WTC11 (cell line): ENCODE measurements around the gene NAALADL1. TPM values are rescaled to one million over a fixed set of nuclear protein-coding genes. Genes with fewer than 3 reads are reported as not detected.

Experiments used
- ATAC-seq: fragments of 200-7000 bp; cut with Tn5 transposase; 2 replicates; pipeline ENCODE4 v1.10.0; 2021; ENCODE audit warnings: mild to moderate bottlenecking, moderate library complexity
- CTCF ChIA-PET: fragments of 300-600 bp; sonication (Branson Sonifier 250); formaldehyde crosslinking; loops from one replicate; lab custom pipeline; 2021; ENCODE audit warnings: antibody characterized with exemption; lab: Charles Lee
- POLR2A ChIA-PET: fragments of 350-600 bp; sonication (Branson Sonifier 250); formaldehyde crosslinking; loops from one replicate; lab custom pipeline; 2021; ENCODE audit warnings: antibody characterized with exemption; lab: Charles Lee
- DNase-seq: peaks from one replicate; pipeline ENCODE4 v3.0.0; 2021; ENCODE audit warnings: low spot score
- H3K27ac Mint-ChIP-seq: 2 replicates; pipeline ENCODE4 v1.8.0; 2021; ENCODE audit warnings: mixed read lengths
- H3K27me3 Mint-ChIP-seq: 2 replicates; pipeline ENCODE4 v1.8.0; 2021; ENCODE audit warnings: low read depth, mild to moderate bottlenecking, moderate library complexity, mixed read lengths
- H3K36me3 Mint-ChIP-seq: 2 replicates; pipeline ENCODE4 v1.8.0; 2021; ENCODE audit warnings: mixed read lengths
- H3K4me1 Mint-ChIP-seq: 2 replicates; pipeline ENCODE4 v1.8.0; 2022; ENCODE audit warnings: mixed read lengths
- H3K4me3 Mint-ChIP-seq: 2 replicates; pipeline ENCODE4 v1.8.0; 2021; ENCODE audit warnings: mild to moderate bottlenecking, moderate library complexity, mixed read lengths
- H3K9me3 Mint-ChIP-seq: 2 replicates; pipeline ENCODE4 v1.8.0; 2021; ENCODE audit warnings: mixed read lengths
- ATF1 ChIP-seq: sonication (generic); formaldehyde crosslinking; IDR thresholded peaks from 2 replicates; pipeline ENCODE4 v1.8.1; 2023; ENCODE audit warnings: mild to moderate bottlenecking, moderate library complexity, missing genetic modification reagents
- CBFB ChIP-seq: sonication (generic); formaldehyde crosslinking; IDR thresholded peaks from 2 replicates; pipeline ENCODE4 v1.8.1; 2022; ENCODE audit warnings: mild to moderate bottlenecking, low read depth, missing genetic modification reagents
- EMX1 ChIP-seq: fragments of 250-450 bp; sonication (Bioruptor Pico); IDR thresholded peaks from 2 replicates; pipeline ENCODE4 v1.8.0; 2021; ENCODE audit warnings: mild to moderate bottlenecking
- FOXK1 ChIP-seq: sonication (generic); formaldehyde crosslinking; IDR thresholded peaks from 2 replicates; pipeline ENCODE4 v1.8.0; 2022; ENCODE audit warnings: mild to moderate bottlenecking, moderate library complexity, missing genetic modification reagents
- HMGA2 ChIP-seq: fragments of 250-450 bp; sonication (Bioruptor Pico); IDR thresholded peaks from 2 replicates; pipeline ENCODE4 v1.4.0; 2021; ENCODE audit warnings: mild to moderate bottlenecking, moderate library complexity
- JAZF1 ChIP-seq: fragments of 250-450 bp; sonication (Bioruptor Pico); IDR thresholded peaks from 2 replicates; pipeline ENCODE4 v1.9.0; 2021; ENCODE audit warnings: moderate library complexity, mild to moderate bottlenecking, inconsistent platforms
- JUN ChIP-seq: sonication (generic); formaldehyde crosslinking; IDR thresholded peaks from 2 replicates; pipeline ENCODE4 v1.8.0; 2023; ENCODE audit warnings: mild to moderate bottlenecking, missing genetic modification reagents
- NFATC4 ChIP-seq: fragments of 250-450 bp; sonication (Bioruptor Pico); IDR thresholded peaks from 2 replicates; pipeline ENCODE4 v1.9.0; 2021; ENCODE audit warnings: mild to moderate bottlenecking
- NR1H2 ChIP-seq: sonication (generic); formaldehyde crosslinking; IDR thresholded peaks from 2 replicates; pipeline ENCODE4 v1.9.0; 2021; ENCODE audit warnings: mild to moderate bottlenecking, moderate library complexity, missing genetic modification reagents
- NR2C2 ChIP-seq: sonication (generic); formaldehyde crosslinking; IDR thresholded peaks from 2 replicates; pipeline ENCODE4 v1.8.0; 2022; ENCODE audit warnings: mild to moderate bottlenecking, missing genetic modification reagents
- OVOL2 ChIP-seq: fragments of 250-450 bp; sonication (Bioruptor Pico); IDR thresholded peaks from 2 replicates; pipeline ENCODE4 v1.9.0; 2021; ENCODE audit warnings: mild to moderate bottlenecking, borderline replicate concordance
- SMAD4 ChIP-seq: sonication (generic); formaldehyde crosslinking; IDR thresholded peaks from 2 replicates; pipeline ENCODE4 v1.8.0; 2022; ENCODE audit warnings: mild to moderate bottlenecking, missing genetic modification reagents
- ZNF671 ChIP-seq: fragments of 250-450 bp; sonication (Bioruptor Pico); IDR thresholded peaks from 2 replicates; pipeline ENCODE4 v1.8.0; 2021; ENCODE audit warnings: mild to moderate bottlenecking
- total RNA-seq: library from RNA; stranded (reverse); gene quantifications from 3 replicates; pipeline ENCODE4 v1.2.3, GENCODE V29; 2021
- TF ChIP-seq, protein P1 (sequence below): fragments of 250-450 bp; sonication (Bioruptor Pico); IDR thresholded peaks from 2 replicates; pipeline ENCODE4 v1.9.0; 2021; ENCODE audit warnings: mild to moderate bottlenecking
- TF ChIP-seq, protein P2 (sequence below): fragments of 250-450 bp; sonication (Bioruptor Pico); conservative IDR thresholded peaks from 2 replicates; pipeline ENCODE4 v1.9.0; 2021; ENCODE audit warnings: mild to moderate bottlenecking
- TF ChIP-seq, protein P3 (sequence below): sonication (generic); formaldehyde crosslinking; IDR thresholded peaks from 2 replicates; pipeline ENCODE4 v1.8.1; 2023; ENCODE audit warnings: mild to moderate bottlenecking, missing genetic modification reagents, moderate library complexity
- TF ChIP-seq, protein P4 (sequence below): fragments of 250-450 bp; sonication (Bioruptor Pico); IDR thresholded peaks from 2 replicates; pipeline ENCODE4 v1.9.0; 2021; ENCODE audit warnings: moderate library complexity, mild to moderate bottlenecking, inconsistent platforms, borderline replicate concordance
- TF ChIP-seq, protein P5 (sequence below): sonication (generic); formaldehyde crosslinking; IDR thresholded peaks from 2 replicates; pipeline ENCODE4 v1.8.0; 2022; ENCODE audit warnings: mild to moderate bottlenecking, missing genetic modification reagents
- TF ChIP-seq, protein P6 (sequence below): sonication (generic); formaldehyde crosslinking; IDR thresholded peaks from 2 replicates; pipeline ENCODE4 v1.8.1; 2022; ENCODE audit warnings: mild to moderate bottlenecking, missing genetic modification reagents, moderate library complexity, borderline replicate concordance
- TF ChIP-seq, protein P7 (sequence below): sonication (generic); formaldehyde crosslinking; IDR thresholded peaks from 2 replicates; pipeline ENCODE4 v1.8.1; 2022; ENCODE audit warnings: low read depth, missing genetic modification reagents, borderline replicate concordance

Gene NAALADL1
- total RNA-seq, 1 experiment from 2014 or later = 4.5 TPM

DNA sequence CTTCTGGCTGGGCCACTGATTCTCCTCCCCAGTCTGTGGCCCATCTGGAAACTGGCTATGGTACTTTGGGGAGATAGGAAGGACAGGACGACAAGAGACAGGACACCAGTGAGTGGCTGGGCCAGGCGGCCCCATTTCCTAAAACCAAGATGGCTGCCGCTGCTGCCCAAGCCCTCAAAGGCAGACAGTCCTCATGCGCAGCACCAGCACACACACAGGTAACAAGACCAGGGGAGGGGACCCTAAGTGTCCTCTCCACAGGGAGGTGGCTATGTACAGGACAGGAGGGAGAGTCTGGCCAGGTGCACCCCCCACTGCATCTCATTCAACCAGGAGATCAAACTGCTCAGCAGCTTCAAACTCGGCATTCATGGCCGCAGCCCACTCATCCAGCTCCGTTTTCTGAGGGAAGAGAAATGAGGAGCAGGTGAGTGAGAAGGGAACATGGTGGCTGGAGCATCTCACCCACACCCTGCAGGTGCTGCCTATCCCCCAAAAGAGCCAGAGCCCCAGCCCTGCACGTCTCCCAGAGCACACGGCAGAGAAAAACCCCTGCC lies 20.5 kb upstream of the NAALADL1 start:
- H3K9me3 Mint-ChIP-seq = no peaks in the 10 kb centered on the region
- H3K4me1 Mint-ChIP-seq = peaks cover 15% of the 10 kb centered on the region
- H3K4me3 Mint-ChIP-seq = no peak overlapping the region
- TF ChIP-seq, protein P1, sequence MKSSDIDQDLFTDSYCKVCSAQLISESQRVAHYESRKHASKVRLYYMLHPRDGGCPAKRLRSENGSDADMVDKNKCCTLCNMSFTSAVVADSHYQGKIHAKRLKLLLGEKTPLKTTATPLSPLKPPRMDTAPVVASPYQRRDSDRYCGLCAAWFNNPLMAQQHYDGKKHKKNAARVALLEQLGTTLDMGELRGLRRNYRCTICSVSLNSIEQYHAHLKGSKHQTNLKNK (CRISPR knock-in tag) = no peak
- TF ChIP-seq, protein P2, sequence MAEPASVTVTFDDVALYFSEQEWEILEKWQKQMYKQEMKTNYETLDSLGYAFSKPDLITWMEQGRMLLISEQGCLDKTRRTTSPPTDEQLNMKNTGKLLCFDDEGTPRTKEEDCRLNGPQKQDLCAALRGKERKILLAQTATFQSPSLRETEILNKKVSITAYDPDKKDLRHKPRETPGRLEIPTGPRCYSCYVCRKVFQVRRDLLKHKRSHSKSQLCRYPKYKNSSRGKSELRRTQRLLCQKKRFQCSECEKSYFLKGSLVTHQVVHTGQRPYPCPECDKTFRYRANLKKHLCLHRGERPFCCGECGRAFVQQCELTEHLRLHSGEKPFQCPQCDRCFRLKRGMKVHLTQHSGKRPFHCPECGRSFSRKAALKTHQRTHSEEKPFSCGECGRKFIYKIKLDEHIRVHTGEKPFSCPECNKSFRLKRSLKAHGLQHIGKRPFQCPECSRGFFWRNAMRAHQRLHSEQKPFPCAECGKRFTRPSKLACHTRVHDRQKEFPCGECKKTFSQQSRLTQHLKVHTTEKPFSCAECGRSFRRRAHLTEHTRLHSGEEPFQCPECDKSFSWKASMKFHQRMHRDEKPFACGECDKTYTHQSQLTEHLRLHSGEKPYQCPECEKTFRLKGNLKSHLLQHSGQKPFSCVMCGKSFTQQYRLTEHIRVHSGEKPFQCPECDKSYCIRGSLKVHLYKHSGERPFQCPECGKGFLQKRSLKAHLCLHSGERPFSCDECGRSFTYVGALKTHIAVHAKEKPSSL (CRISPR knock-in tag) = no peak
- TF ChIP-seq, protein P3, sequence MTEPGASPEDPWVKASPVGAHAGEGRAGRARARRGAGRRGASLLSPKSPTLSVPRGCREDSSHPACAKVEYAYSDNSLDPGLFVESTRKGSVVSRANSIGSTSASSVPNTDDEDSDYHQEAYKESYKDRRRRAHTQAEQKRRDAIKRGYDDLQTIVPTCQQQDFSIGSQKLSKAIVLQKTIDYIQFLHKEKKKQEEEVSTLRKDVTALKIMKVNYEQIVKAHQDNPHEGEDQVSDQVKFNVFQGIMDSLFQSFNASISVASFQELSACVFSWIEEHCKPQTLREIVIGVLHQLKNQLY (CRISPR knock-in tag) = no peak
- TF ChIP-seq CBFB (no peak), ZNF671 (CRISPR knock-in tag) (no peak), ATF1 (no peak), NR1H2 (CRISPR knock-in tag) (no peak), NR2C2 (no peak), HMGA2 (no peak), NFATC4 (no peak), SMAD4 (CRISPR knock-in tag) (no peak), JAZF1 (CRISPR knock-in tag) (no peak), EMX1 (CRISPR knock-in tag) (no peak), OVOL2 (CRISPR knock-in tag) (no peak), JUN (no peak), FOXK1 (CRISPR knock-in tag) (no peak)
- TF ChIP-seq, protein P4, sequence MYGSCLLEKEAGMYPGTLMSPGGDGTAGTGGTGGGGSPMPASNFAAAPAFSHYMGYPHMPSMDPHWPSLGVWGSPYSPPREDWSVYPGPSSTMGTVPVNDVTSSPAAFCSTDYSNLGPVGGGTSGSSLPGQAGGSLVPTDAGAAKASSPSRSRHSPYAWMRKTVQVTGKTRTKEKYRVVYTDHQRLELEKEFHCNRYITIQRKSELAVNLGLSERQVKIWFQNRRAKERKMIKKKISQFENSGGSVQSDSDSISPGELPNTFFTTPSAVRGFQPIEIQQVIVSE (CRISPR knock-in tag) = no peak
- TF ChIP-seq, protein P5, sequence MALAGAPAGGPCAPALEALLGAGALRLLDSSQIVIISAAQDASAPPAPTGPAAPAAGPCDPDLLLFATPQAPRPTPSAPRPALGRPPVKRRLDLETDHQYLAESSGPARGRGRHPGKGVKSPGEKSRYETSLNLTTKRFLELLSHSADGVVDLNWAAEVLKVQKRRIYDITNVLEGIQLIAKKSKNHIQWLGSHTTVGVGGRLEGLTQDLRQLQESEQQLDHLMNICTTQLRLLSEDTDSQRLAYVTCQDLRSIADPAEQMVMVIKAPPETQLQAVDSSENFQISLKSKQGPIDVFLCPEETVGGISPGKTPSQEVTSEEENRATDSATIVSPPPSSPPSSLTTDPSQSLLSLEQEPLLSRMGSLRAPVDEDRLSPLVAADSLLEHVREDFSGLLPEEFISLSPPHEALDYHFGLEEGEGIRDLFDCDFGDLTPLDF (CRISPR knock-in tag) = no peak
- TF ChIP-seq, protein P6, sequence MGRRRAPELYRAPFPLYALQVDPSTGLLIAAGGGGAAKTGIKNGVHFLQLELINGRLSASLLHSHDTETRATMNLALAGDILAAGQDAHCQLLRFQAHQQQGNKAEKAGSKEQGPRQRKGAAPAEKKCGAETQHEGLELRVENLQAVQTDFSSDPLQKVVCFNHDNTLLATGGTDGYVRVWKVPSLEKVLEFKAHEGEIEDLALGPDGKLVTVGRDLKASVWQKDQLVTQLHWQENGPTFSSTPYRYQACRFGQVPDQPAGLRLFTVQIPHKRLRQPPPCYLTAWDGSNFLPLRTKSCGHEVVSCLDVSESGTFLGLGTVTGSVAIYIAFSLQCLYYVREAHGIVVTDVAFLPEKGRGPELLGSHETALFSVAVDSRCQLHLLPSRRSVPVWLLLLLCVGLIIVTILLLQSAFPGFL (CRISPR knock-in tag) = no peak
- TF ChIP-seq, protein P7, sequence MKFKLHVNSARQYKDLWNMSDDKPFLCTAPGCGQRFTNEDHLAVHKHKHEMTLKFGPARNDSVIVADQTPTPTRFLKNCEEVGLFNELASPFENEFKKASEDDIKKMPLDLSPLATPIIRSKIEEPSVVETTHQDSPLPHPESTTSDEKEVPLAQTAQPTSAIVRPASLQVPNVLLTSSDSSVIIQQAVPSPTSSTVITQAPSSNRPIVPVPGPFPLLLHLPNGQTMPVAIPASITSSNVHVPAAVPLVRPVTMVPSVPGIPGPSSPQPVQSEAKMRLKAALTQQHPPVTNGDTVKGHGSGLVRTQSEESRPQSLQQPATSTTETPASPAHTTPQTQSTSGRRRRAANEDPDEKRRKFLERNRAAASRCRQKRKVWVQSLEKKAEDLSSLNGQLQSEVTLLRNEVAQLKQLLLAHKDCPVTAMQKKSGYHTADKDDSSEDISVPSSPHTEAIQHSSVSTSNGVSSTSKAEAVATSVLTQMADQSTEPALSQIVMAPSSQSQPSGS (CRISPR knock-in tag) = no peak
- peak overlapping the region; percentile 54 for H3K27ac Mint-ChIP-seq
- CTCF ChIA-PET = interaction anchor here (0.6 to 1.8 kb wide), 3 partner anchors 10 to 249 kb away, joined by 3 to 4 read pairs (median 4); a partner anchor contains a TSS
- DNase-seq (no peak), ATAC-seq (no peak)
- peaks cover 61% of the 10 kb centered on the region for H3K36me3 Mint-ChIP-seq
- H3K27me3 Mint-ChIP-seq = no peaks in the 10 kb centered on the region
- POLR2A ChIA-PET = no interaction called here
